Neural progenitor cell (in vitro differentiated cells): ENCODE data around the gene NFU1.

ENCODE experiments used
- CTCF ChIP-seq: fragments of 200-600 bp; sonication (generic); IDR thresholded peaks from 2 replicates; pipeline ENCODE4 v1.5.1; 2017; ENCODE audit warnings: antibody characterized with exemption, mild to moderate bottlenecking
- EZH2 ChIP-seq: fragments of 200-600 bp; sonication (generic); IDR thresholded peaks from 2 replicates; pipeline ENCODE4 v1.6.1; 2017; ENCODE audit warnings: antibody characterized with exemption, mild to moderate bottlenecking, moderate library complexity
- EZH2phosphoT487 ChIP-seq: fragments of 200-600 bp; sonication (generic); IDR thresholded peaks from 2 replicates; pipeline ENCODE4 v1.6.1; 2017; ENCODE audit warnings: antibody characterized with exemption

GRCh38 chr2:69376403-69376802, 60.8 kb downstream of the NFU1 start:
- TF ChIP-seq CTCF (no peak), EZH2 (no peak), EZH2phosphoT487 (no peak)
